HUES6 (cell line): ENCODE measurements around the gene PDE11A.

Source experiments
- H3K27ac ChIP-seq: 2 replicates; pipeline ENCODE4 v1.7.0; 2013; ENCODE audit warnings: low read depth, mild to moderate bottlenecking, low read length, inconsistent platforms
- H3K27me3 ChIP-seq: 2 replicates; pipeline ENCODE4 v1.6.1; 2013; ENCODE audit warnings: low read length; ENCODE audit not compliant: control insufficient read depth, insufficient read depth
- H3K36me3 ChIP-seq: 2 replicates; pipeline ENCODE4 v1.6.1; 2013; ENCODE audit warnings: low read length; ENCODE audit not compliant: control insufficient read depth, insufficient read depth
- H3K4me1 ChIP-seq: 2 replicates; pipeline ENCODE4 v1.6.1; 2013; ENCODE audit warnings: low read length; ENCODE audit not compliant: control insufficient read depth, insufficient read depth
- H3K4me3 ChIP-seq: 2 replicates; pipeline ENCODE4 v1.5.1; 2013; ENCODE audit warnings: low read depth, low read length
- H3K9ac ChIP-seq: one replicate; pipeline ENCODE4 v1.6.1; 2013; ENCODE audit warnings: mild to moderate bottlenecking, low read length
- H3K9me3 ChIP-seq: 2 replicates; pipeline ENCODE4 v1.6.1; 2013; ENCODE audit warnings: low read depth, low read length; ENCODE audit not compliant: control insufficient read depth, insufficient read depth

The PDE11A gene

DNA sequence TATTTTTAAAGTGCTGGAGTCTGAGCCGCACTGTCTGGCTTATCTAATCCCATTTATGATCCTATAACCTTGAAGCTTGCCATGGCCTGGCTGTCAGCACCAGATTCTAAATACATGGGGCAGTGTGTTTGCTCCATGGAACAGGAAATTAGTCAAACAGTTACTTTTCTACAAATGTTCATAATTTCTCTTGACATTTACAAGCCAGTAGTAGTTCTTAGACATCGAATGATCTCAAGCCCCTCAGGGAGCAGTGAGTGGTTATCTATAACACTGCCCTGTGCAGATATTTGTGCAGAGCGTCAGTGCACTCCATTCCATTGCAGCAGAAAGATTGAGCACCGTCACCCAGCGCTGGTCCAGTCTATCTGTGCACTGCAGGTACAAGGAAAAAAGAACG lies 474.8 kb downstream of the PDE11A start:
- Histone ChIP-seq H3K9me3 (no peaks in the 10 kb centered on the region), H3K4me1 (peaks cover 14% of the 10 kb centered on the region), H3K4me3 (no peak overlapping the region), H3K27ac (no peak overlapping the region), H3K9ac (no peak overlapping the region), H3K27me3 (no peaks in the 10 kb centered on the region), H3K36me3 (no peaks in the 10 kb centered on the region)

- no peaks in the 10 kb centered on the region for H3K36me3 ChIP-seq
- H3K27ac ChIP-seq = no peak overlapping the region
- no peak overlapping the region for H3K9ac ChIP-seq
- no peaks in the 10 kb centered on the region for H3K9me3 ChIP-seq
- no peak overlapping the region for H3K4me3 ChIP-seq
- H3K27me3 ChIP-seq = no peaks in the 10 kb centered on the region
- peaks cover 14% of the 10 kb centered on the region for H3K4me1 ChIP-seq
Measured at GRCh38 chr2:177596866-177597265, 475.7 kb downstream of the PDE11A start.

- Histone ChIP-seq H3K27ac (no peak overlapping the region), H3K9me3 (no peaks in the 10 kb centered on the region), H3K4me1 (peaks cover 14% of the 10 kb centered on the region), H3K36me3 (no peaks in the 10 kb centered on the region), H3K9ac (no peak overlapping the region), H3K4me3 (no peak overlapping the region), H3K27me3 (no peaks in the 10 kb centered on the region)
Measured at GRCh38 chr2:177595126-177595845, 477.3 kb downstream of the PDE11A start.

DNA sequence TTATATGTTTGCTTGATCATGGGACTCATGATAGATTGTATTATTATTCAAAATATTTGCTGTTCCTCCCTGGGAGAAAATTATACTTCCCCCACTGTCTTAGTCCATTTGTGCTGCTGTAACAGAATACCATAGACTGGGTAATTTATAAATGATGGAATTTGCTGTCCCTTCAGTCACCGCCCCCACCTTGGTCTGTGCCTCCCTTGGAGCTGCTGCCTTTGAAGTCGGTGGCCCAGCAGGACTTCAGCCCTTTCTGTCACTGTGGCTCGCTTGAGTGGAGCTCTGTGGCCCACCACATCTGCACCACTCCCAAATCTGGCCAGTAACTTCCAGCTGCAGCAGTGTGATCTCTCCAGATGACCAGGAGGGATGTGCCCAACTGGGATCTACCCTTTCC lies 479.2 kb downstream of the PDE11A start:
- H3K9me3 ChIP-seq = no peaks in the 10 kb centered on the region
- H3K4me1 ChIP-seq = peaks cover 14% of the 10 kb centered on the region
- H3K27me3 ChIP-seq = no peaks in the 10 kb centered on the region
- no peak overlapping the region for H3K27ac ChIP-seq
- H3K36me3 ChIP-seq = no peaks in the 10 kb centered on the region
- H3K9ac ChIP-seq = no peak overlapping the region
- H3K4me3 ChIP-seq = no peak overlapping the region

- H3K27me3 ChIP-seq = no peaks in the 10 kb centered on the region
- no peak overlapping the region for H3K9ac ChIP-seq
- no peaks in the 10 kb centered on the region for H3K36me3 ChIP-seq
- peaks cover 10% of the 10 kb centered on the region for H3K4me1 ChIP-seq
- H3K4me3 ChIP-seq = no peak overlapping the region
- no peak overlapping the region for H3K27ac ChIP-seq
- no peaks in the 10 kb centered on the region for H3K9me3 ChIP-seq
Measured at GRCh38 chr2:177592945-177593344, 479.6 kb downstream of the PDE11A start.

DNA sequence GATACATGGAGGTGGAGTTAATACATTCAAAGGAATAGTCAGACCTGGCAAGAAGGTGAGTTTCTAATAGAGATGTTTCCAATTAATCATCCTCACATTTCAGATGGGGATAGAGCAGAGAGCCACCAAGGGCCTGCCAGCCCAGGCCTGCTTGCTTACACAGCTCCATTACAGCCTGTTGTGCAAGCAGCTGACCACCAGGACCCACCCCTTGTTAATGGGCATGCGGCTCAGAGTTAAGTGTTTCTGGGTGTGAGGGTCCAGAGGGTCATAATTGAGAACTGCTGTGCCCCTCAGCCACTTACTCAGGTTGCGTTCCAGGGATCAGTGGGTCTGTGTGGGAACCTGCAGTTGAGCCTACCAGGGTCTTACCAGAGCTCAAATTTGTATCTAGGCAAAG lies 480.2 kb downstream of the PDE11A start:
- H3K9me3 ChIP-seq = no peaks in the 10 kb centered on the region
- no peaks in the 10 kb centered on the region for H3K36me3 ChIP-seq
- H3K9ac ChIP-seq = no peak overlapping the region
- no peaks in the 10 kb centered on the region for H3K27me3 ChIP-seq
- H3K4me1 ChIP-seq = peaks cover 6% of the 10 kb centered on the region
- H3K27ac ChIP-seq = no peak overlapping the region
- no peak overlapping the region for H3K4me3 ChIP-seq

GRCh38 chr2:177589186-177589585 lies 483.4 kb downstream of the PDE11A start:
- Histone ChIP-seq H3K27me3 (no peaks in the 10 kb centered on the region), H3K9me3 (no peaks in the 10 kb centered on the region), H3K36me3 (no peaks in the 10 kb centered on the region), H3K4me3 (no peak overlapping the region), H3K27ac (no peak overlapping the region), H3K4me1 (no peaks in the 10 kb centered on the region; the same call in 1 of the 2 replicates), H3K9ac (no peak overlapping the region)

DNA sequence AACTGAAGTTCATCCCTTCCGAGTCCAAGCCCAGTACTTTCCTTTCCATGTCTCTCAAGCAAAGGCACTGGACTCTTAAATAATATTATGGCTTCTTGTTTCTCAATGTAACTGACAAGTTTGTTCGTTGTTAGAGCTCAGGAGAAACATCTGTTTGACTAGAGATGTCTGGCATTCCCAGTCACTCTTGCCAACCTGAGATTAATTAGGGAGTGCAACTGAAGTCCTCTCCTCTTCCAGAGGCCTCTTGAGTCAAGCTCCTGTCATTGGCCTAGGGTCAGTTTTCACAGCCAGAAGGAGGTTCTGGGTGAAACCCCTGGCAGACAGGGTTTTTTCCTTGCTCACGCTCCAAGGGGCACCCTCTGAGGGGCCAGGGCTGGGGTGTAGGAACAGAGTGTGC lies 483.9 kb downstream of the PDE11A start:
- H3K4me3 ChIP-seq = no peak overlapping the region
- no peaks in the 10 kb centered on the region; the same call in 1 of the 2 replicates for H3K4me1 ChIP-seq
- no peaks in the 10 kb centered on the region for H3K9me3 ChIP-seq
- no peak overlapping the region for H3K27ac ChIP-seq
- no peak overlapping the region for H3K9ac ChIP-seq
- no peaks in the 10 kb centered on the region for H3K27me3 ChIP-seq
- H3K36me3 ChIP-seq = no peaks in the 10 kb centered on the region

DNA sequence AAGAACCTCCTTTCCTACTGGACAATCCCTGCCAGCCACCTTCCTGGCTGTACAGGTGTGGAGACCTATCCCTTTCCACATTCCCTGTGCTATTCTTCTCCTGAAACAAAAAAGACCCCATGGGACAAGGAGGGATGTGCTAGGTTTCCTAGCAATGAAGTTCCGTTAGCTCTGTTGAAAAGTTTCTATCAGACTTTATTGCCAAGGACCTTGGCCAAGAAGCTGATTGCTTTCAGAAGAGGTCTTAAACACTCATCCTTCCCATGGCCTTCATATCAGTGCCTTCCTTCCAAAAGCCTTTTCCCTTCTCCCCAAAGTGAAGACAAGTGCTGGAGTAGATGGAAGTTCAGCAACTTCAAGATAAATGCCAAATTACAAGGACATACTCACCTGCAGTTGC lies 485.2 kb downstream of the PDE11A start:
- Histone ChIP-seq H3K27ac (no peak overlapping the region), H3K9ac (no peak overlapping the region), H3K27me3 (no peaks in the 10 kb centered on the region), H3K4me3 (no peak overlapping the region), H3K4me1 (no peaks in the 10 kb centered on the region), H3K9me3 (no peaks in the 10 kb centered on the region), H3K36me3 (no peaks in the 10 kb centered on the region)

DNA sequence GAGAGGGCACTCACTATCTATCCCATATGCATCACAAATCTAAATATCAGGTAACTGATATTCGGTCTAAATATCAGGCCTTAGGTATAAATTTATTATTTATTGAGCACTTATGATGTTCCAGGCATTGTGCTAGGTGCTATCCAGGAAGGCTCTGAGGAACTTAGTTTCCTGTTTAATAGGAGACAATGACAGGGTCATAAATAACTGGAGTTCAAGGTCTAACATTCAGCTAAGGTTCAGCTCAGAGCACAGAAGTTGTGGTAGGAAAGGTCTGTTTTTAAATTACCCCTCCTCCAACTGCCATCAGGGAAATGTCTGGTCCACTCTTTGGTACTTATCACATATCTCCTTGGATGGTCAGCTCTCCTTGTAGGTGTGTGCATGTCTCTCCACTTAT lies 486.4 kb downstream of the PDE11A start:
- Histone ChIP-seq H3K9ac (no peak overlapping the region), H3K4me3 (no peak overlapping the region), H3K4me1 (no peaks in the 10 kb centered on the region), H3K9me3 (no peaks in the 10 kb centered on the region), H3K27me3 (no peaks in the 10 kb centered on the region), H3K36me3 (no peaks in the 10 kb centered on the region), H3K27ac (no peak overlapping the region)

DNA sequence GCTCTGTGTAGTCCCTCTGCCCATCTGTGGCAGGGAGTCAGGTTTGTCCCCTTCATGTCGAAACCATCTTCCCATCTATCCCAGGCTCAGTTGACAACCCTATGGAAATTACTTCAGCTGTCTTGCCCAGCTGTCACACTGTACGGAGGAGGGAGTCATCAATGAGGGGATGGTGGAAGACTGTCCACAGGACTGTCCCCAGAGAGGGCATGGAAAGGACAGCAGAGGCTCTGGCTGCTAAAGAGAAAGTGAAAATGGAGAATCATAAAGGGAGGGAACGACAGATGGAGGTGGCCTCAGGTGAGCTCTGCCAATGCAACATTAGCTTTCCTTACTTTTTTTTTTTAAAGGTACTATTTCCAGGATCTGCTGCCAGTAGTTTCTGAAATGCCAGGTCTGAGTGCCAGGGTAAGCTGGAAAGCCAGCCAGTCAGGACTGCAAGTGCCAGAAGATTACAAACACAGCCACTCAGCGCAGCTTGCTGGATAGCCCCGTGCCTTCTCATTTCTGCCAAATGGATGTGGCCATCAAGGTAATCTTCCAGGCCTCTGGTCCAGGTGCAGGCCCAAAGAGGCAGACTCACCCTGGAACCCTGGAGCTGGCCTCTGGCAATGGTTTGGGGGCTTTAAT lies 487.2 kb downstream of the PDE11A start:
- no peak overlapping the region for H3K27ac ChIP-seq
- H3K36me3 ChIP-seq = no peaks in the 10 kb centered on the region
- H3K4me1 ChIP-seq = no peaks in the 10 kb centered on the region
- no peak overlapping the region for H3K9ac ChIP-seq
- H3K27me3 ChIP-seq = no peaks in the 10 kb centered on the region
- no peak overlapping the region for H3K4me3 ChIP-seq
- no peaks in the 10 kb centered on the region for H3K9me3 ChIP-seq
